Keratinocyte (primary cell): ENCODE measurements around the gene PTPRN2.

Experiments used
- EZH2 ChIP-seq: IDR thresholded peaks from one replicate; pipeline ENCODE4 v1.6.1; 2012; ENCODE audit warnings: inconsistent platforms, mild to moderate bottlenecking, low read length, moderate library complexity
- TF ChIP-seq, protein P1 (sequence below), 3 experiments: IDR thresholded peaks in 1 of 3; conservative IDR thresholded peaks in 1 of 3; optimal IDR thresholded peaks in 1 of 3; 2 replicates in 2 of 3; 3 replicates in 1 of 3; pipeline versions ENCODE3 to v1.5.1; 2011; ENCODE audit warnings: low read length in 3 of 3, mild to moderate bottlenecking in 3 of 3, moderate library complexity in 2 of 3, control low read depth in 1 of 3, inconsistent platforms in 1 of 3; ENCODE audit not compliant: insufficient read depth in 2 of 3; ENCODE audit errors: extremely low read depth in 1 of 3

DNA sequence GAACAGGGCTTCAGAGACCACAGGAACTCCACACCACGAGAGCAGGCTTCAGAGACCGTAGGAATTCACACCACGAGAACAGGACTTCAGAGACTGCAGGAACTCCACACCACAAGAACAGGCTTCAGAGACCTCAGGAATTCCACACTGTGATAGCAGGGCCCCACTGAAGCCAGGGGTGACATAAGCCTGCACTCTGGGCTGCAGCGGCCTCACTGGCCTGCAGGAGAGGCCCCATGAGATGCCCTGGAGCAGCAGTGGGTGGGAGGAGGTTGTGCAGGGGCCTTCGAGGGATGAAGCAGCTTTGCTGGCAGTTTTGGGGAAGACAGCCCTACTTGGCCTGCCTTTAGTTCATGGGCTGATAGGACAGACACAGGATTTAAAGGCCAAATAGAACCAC lies 614.7 kb downstream of the PTPRN2 start:
- TF ChIP-seq, protein P1, sequence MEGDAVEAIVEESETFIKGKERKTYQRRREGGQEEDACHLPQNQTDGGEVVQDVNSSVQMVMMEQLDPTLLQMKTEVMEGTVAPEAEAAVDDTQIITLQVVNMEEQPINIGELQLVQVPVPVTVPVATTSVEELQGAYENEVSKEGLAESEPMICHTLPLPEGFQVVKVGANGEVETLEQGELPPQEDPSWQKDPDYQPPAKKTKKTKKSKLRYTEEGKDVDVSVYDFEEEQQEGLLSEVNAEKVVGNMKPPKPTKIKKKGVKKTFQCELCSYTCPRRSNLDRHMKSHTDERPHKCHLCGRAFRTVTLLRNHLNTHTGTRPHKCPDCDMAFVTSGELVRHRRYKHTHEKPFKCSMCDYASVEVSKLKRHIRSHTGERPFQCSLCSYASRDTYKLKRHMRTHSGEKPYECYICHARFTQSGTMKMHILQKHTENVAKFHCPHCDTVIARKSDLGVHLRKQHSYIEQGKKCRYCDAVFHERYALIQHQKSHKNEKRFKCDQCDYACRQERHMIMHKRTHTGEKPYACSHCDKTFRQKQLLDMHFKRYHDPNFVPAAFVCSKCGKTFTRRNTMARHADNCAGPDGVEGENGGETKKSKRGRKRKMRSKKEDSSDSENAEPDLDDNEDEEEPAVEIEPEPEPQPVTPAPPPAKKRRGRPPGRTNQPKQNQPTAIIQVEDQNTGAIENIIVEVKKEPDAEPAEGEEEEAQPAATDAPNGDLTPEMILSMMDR (optimal IDR thresholded peaks at IDR 0.05 in 1 of 3, IDR thresholded peaks at IDR 0.05 in 1 of 3, conservative IDR thresholded peaks at IDR 0.05 in 1 of 3; ENCODE audit: extremely low read depth in 1 of 3, insufficient read depth in 2 of 3, low read length in 3 of 3): no peak
- TF ChIP-seq EZH2: no peak
